GM19395 (cell line): ENCODE measurements around the gene RPRML.

Experiments
- ATAC-seq: cut with Tn5 transposase; IDR thresholded peaks from one replicate; pipeline ENCODE4 v1.9.1; 2021; ENCODE audit warnings: mild to moderate bottlenecking, moderate library complexity; ENCODE audit not compliant: unreplicated experiment

The RPRML gene

DNA sequence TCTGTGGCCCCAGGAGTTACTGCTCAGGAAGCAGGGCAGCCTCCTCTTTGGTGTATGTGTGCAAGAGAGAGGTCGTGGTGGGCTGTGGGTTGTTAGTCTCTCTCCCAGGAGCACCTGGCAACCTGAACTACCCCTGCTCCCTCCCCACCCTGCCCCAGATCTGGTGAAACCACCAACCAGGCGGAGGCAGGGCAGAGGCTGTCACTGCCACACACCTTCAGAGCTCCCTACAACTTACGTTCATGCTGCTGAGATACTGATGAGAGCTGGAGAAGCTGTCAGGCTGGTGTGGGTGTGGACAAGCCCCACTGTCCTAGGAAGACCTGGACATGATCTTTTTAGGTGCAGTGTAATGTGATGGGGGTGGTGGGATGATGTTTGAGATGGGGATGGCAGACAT, 31.8 kb downstream of the RPRML start:
- no peak for ATAC-seq

DNA sequence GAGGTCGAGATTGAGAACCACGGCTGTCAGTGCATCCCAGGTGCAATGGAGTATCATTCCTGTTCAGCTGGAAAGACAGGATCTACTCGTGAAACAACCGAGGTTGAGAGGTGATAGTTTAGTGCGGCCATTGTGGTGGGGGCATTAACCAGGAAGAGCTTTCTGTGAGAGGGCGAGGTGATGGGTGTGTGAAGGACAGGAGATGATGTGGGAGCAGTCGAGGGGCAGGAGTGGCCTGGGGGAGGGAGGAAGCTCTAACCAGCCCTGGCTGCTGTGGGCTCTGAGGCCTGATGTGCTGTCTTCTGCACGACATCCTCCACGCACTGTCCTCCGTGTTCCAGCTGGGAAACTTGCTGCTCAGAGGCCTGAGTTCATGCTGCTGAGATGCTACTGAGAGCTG, 34.1 kb downstream of the RPRML start:
- ATAC-seq: no peak

DNA sequence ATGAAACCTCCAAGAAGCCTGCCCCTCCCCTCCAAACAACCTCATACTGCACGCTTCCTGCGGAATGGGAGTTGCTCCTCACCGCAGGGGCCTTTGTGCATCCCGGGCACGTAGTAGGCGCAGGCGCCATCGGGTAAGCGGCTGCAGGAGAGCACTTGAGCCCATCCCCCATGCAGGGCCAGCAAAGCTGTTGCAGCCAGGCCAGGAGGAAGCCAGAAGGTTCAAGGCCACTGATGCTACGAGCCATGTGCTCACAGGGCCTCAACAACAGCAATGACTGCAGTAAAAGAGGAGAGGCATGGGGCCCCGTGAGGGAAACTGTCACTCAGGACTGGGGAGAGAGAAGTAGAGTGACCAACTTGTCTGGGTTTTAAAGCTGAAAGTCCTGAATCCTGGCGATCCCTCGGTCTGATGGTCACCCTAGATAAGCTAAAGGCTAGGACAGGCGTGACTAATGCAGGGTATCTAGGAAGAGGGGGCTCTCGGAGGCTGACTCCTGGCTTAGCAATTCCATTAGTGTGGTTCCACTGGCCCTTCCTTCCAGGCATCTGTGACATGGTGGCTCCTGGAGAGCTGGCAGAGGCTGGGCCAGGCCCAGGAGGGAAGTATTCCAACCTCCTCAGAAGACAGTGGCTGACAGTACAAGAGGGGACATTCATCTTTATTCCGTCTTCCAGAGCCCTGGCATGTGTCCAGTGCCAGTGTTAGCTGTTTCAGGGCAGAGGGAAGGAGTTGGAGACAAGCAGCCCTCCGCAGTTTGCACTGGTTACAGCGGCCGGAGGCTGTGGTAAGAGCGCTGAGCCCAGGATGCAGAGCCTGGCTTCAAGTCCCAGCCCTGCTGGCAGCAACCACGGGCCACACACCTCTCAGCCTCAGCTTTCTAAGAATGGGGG, 35.3 kb downstream of the RPRML start:
- no peak for ATAC-seq

DNA sequence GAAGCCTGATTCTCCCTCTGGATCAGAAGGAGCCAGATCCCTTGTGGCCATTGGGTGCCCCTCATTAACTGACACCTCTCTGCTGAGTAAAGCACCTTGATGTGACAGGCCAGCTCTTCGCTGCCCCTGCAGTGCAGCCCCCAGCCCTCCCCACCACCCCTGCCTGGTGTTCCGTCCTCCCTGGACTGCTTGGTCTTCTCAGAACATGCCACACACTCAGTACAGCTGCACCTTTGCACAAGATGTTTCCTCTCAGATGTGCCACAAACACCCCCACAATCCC, 35.9 kb downstream of the RPRML start:
- no peak for ATAC-seq

DNA sequence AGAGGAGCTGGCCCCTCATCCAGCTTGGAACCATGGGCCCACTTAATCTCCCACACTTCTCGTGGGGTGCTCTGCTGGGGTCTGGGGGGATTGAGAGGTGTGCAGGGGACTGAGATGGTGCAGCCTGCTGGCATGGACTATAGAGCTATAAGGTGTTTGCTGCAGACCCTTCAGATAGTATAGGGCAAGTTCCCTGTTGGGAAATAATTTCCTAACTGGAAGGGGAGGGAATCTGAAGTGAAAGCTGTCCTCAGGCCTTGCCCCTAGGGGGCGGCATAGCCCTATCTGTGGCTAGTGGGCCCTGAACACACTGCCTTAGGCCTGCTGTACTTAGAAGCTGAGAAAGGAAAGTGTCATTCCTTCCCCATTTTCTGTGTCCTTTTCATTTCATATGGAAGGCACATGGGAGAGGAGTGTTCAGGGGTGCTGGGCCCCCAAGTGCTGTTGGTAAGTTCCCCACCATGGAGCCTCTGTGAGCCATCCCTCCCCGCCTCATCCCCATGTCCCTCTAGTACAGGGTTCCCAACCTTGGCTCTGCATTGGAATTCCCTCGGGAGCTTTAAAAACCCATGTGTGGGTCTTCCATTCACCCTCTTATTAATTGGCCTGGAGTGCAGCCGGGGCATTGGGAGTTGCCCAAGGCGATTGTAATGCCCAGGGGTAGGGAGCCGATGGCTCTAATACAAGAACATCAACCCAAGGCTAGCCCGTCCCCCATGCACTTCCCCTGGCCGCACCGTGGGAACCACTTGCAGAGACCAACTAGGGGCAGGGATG, 36.4 kb downstream of the RPRML start:
- ATAC-seq: no peak

DNA sequence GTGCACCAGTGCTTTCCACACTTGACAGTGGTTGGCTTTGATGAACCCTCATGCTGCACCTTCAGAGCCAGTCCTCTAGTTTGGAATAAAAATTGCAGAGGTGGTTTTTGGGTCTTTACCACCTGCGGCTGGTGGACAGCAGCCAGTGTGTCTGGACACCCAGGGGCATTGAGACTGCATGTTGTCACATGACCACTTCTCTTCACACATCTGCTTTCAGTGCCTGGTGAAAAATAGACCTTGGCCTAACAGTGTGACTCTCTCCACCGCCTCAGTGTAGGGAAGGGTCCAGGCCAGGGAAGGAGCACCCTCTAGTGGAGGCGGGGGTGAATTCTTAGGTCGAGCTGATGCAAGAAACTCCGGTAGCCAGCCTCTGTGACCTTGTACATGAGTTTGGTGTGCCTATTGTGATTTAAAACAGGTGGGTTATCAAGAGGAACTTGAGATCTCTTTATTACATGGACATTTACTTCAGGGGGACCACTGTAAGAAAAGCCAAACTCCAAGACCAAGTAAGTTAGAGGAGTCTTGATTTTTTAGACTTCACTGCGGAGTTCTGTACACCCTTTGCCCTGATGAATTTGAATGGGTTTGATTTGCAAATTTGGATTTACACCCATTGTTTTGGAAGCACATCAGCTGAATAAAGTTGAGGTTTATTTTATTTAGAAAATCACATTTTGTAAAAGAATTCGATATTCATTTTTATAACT, 38.2 kb downstream of the RPRML start:
- no peak for ATAC-seq

DNA sequence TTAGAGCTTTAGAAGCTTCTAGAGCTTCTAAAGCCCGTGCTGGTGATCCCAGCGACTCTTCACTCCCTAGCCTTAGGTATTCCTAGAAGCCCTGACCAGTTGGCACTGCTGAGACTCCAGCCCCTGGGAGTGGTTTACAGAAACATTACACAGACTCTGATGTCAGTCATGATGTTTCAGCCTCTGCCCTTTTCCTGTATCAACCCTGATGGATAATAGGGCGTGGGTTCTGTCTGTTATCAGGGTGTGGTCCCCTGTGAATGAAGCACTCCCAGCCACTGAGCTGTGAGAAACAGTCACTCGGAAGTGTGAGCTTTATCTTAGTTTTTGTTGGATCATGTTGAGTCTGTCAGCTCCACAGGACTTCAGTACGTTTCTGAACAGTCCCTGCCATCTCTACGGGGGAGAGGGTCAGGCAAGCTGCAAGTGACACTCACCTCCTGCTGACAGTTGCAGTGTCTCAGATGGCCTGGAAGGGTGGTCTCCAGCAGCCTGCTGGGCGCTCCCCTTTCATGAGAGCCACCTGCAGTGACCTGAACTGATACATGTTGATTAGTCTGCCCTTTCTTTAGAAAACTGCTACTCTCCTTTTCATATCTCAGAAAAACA, 43.3 kb downstream of the RPRML start:
- no peak for ATAC-seq

DNA sequence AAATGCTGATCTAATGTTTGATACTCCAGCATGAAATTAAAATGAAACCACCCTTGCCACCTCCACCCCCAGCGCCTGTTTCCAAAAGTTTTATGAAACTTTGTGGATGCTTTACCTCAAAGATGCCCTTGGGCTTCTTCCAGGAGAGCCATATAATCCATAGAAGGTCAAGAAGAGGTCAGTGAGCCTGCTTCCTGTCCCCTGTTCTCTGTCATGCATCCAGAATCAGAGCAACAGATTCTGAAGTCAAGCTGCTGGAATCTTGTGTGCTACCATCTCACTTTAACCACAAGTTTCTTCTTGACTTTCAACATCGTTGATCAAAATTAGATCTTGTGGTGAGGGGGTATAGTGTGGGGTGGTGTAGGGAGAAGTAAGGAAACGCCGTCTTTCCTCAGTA, 47.5 kb downstream of the RPRML start:
- ATAC-seq: no peak

DNA sequence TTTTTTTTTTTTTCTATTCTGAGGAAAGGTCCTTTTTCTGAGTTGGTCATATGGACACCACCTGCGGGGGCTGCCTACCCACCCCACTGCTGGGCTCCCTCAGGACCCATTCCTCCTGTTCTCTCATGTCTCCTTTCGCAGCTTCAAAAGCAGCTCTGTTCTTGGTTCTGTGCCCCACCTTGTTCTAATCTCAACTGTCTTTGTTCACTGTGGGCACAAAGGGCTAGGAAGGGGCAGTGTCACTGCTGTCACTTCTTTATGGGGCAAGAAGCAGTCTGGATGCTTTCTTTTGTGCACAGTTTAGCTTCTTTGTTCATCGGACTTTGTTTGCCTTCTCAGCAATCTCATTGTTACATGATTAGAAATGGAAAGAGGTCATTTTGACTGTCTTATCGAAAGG, 49.0 kb downstream of the RPRML start:
- ATAC-seq: no peak

DNA sequence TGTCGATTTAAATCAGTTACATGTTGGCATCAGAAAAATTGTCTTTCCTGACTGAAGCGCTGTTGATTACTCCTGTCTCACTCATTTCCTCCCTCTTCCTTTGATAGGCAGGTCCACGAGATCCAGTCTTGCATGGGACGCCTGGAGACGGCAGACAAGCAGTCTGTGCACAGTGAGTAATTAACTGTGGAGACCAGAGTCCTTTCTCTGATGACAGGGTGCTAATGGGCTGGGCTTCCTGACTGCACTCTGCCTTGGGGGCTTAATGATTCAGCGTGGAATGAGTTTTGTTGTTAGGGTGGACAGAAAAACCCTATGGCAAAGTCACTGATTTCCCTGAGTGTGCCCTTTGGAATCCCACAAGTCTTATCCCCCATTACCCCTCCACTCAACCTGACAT, 49.6 kb downstream of the RPRML start:
- no peak for ATAC-seq

DNA sequence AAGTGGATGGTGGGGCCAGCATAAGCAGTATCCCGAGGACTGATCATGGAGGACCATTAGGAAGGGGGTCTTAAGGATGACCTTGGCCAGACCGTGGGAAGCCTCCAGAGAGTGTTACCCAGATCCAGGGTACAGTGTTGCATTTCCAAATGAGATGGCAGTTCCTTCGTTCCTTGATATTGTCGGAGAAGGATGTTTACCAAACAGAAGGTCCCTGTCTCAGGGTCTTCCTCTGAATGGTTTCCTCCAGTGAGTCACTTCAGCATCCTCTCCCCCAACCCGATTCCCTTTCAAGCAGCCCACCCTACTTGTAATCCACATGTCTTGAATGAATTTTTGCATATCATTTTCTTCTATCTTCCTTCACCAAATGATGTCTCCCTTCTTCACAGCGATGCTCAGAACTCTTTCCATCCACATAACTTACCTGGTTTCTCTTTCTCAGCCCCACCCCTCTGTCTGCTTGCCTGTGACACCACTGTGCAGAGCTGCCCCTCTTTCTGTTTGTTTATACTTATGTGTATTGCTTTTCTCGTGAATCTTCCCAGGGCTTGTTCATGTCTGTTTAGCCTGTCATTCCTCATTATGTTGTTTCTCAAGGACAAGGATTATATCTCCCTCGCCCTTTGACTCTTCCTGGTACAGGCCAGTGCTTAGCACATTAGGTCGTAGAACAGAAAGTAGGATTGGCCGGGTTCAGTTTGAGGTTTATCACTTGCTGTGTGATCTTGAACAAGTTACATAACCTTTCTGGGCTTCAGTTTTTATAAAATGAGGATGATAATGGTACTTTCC, 50.4 kb downstream of the RPRML start:
- no peak for ATAC-seq
